ENCODE results near the gene ERCC6L2.

The ERCC6L2 gene

DNA sequence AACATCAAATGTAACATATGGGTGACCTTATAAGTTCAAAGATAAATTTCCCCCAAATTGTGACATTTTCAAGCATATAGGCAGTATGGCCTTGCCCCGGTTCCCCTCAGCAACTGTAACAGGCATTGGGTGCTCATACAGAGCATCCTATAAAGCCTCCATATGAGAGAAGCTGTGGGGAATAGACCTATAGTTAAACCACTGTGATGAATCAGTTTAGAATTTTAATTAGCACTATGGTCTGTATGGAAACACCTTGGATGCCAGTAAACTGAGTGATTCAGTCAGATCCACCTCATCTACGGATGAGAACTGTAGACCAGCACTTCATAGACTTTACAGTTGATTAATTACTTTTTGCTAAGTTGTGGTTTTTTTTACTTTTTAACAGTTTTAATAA lies 79.4 kb downstream of the ERCC6L2 start (continued):
- TF ChIP-seq, protein P1, sequence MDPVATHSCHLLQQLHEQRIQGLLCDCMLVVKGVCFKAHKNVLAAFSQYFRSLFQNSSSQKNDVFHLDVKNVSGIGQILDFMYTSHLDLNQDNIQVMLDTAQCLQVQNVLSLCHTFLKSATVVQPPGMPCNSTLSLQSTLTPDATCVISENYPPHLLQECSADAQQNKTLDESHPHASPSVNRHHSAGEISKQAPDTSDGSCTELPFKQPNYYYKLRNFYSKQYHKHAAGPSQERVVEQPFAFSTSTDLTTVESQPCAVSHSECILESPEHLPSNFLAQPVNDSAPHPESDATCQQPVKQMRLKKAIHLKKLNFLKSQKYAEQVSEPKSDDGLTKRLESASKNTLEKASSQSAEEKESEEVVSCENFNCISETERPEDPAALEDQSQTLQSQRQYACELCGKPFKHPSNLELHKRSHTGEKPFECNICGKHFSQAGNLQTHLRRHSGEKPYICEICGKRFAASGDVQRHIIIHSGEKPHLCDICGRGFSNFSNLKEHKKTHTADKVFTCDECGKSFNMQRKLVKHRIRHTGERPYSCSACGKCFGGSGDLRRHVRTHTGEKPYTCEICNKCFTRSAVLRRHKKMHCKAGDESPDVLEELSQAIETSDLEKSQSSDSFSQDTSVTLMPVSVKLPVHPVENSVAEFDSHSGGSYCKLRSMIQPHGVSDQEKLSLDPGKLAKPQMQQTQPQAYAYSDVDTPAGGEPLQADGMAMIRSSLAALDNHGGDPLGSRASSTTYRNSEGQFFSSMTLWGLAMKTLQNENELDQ (tag by site-specific recombination; IDR thresholded peaks at IDR 0.05; ENCODE audit: low read depth) = no peak
- TF ChIP-seq, protein P2, sequence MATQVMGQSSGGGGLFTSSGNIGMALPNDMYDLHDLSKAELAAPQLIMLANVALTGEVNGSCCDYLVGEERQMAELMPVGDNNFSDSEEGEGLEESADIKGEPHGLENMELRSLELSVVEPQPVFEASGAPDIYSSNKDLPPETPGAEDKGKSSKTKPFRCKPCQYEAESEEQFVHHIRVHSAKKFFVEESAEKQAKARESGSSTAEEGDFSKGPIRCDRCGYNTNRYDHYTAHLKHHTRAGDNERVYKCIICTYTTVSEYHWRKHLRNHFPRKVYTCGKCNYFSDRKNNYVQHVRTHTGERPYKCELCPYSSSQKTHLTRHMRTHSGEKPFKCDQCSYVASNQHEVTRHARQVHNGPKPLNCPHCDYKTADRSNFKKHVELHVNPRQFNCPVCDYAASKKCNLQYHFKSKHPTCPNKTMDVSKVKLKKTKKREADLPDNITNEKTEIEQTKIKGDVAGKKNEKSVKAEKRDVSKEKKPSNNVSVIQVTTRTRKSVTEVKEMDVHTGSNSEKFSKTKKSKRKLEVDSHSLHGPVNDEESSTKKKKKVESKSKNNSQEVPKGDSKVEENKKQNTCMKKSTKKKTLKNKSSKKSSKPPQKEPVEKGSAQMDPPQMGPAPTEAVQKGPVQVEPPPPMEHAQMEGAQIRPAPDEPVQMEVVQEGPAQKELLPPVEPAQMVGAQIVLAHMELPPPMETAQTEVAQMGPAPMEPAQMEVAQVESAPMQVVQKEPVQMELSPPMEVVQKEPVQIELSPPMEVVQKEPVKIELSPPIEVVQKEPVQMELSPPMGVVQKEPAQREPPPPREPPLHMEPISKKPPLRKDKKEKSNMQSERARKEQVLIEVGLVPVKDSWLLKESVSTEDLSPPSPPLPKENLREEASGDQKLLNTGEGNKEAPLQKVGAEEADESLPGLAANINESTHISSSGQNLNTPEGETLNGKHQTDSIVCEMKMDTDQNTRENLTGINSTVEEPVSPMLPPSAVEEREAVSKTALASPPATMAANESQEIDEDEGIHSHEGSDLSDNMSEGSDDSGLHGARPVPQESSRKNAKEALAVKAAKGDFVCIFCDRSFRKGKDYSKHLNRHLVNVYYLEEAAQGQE (tag by site-specific recombination; IDR thresholded peaks at IDR 0.05) = no peak
- TF ChIP-seq ZNF621 (tag by site-specific recombination; IDR thresholded peaks at IDR 0.05) = no peak

GRCh38 chr9:95962936-95963335 lies 87.4 kb downstream of the ERCC6L2 start:
- Histone ChIP-seq H3K36me3 (ENCODE audit: control insufficient read depth in 2 of 2, insufficient read depth in 1 of 2, low read length in 2 of 2) (peaks cover 7 to 8% of the 10 kb centered on the region in 2 experiments), H3K27ac (ENCODE audit: extremely low read depth, low read depth, low read length) (no peak overlapping the region), H3K4me3 (ENCODE audit: low read depth, low read length) (no peak overlapping the region), H3K9me3 (ENCODE audit: control insufficient read depth, insufficient read depth, low read depth, low read length) (no peaks in the 10 kb centered on the region), H3K4me1 (ENCODE audit: control insufficient read depth, insufficient read depth, low read length) (no peaks in the 10 kb centered on the region)
- TF ChIP-seq ZNF529 (tag by site-specific recombination; IDR thresholded peaks at IDR 0.05; ENCODE audit: insufficient replicate concordance) (no peak), ZNF549 (tag by site-specific recombination; IDR thresholded peaks at IDR 0.05) (no peak), ZIC2 (tag by site-specific recombination; IDR thresholded peaks at IDR 0.05) (no peak), ZFP3 (tag by site-specific recombination; IDR thresholded peaks at IDR 0.05; ENCODE audit: low read depth) (no peak)
- CTCF ChIA-PET = interaction anchor here (0.6 to 1.2 kb wide), 2 partner anchors 31 to 236 kb away, joined by 3 to 4 read pairs; no protein-coding TSS in a partner anchor
- POLR2A ChIA-PET = no interaction called here

GRCh38 chr9:95963659-95964058 lies 88.2 kb downstream of the ERCC6L2 start:
- CTCF ChIA-PET = interaction anchor here (0.5 kb wide), 1 partner anchor 90 kb away, joined by 3 read pairs; no protein-coding TSS in a partner anchor
- POLR2A ChIA-PET = no interaction called here
- Histone ChIP-seq H3K27ac (ENCODE audit: extremely low read depth, low read depth, low read length) (no peak overlapping the region), H3K4me3 (ENCODE audit: low read depth, low read length) (no peak overlapping the region), H3K4me1 (ENCODE audit: control insufficient read depth, insufficient read depth, low read length) (no peaks in the 10 kb centered on the region), H3K36me3 (ENCODE audit: control insufficient read depth in 2 of 2, insufficient read depth in 1 of 2, low read length in 2 of 2) (peaks cover 7 to 8% of the 10 kb centered on the region in 2 experiments), H3K9me3 (ENCODE audit: control insufficient read depth, insufficient read depth, low read depth, low read length) (no peaks in the 10 kb centered on the region)
- TF ChIP-seq HOXA7 (CRISPR knock-in tag; IDR thresholded peaks at IDR 0.05; ENCODE audit: borderline replicate concordance) (no peak), ZNF19 (tag by site-specific recombination; IDR thresholded peaks at IDR 0.05; ENCODE audit: low read depth) (no peak), ZNF423 (tag by site-specific recombination; IDR thresholded peaks at IDR 0.05) (no peak), ZBTB7A (tag by site-specific recombination; IDR thresholded peaks at IDR 0.05; ENCODE audit: low read depth) (no peak), ZNF488 (tag by site-specific recombination; IDR thresholded peaks at IDR 0.05) (no peak), TCF7L2 (IDR thresholded peaks at IDR 0.05; ENCODE audit: borderline replicate concordance, low read depth, low read length) (no peak), ZNF426 (tag by site-specific recombination; IDR thresholded peaks at IDR 0.05) (no peak), ZNF830 (tag by site-specific recombination; IDR thresholded peaks at IDR 0.05; ENCODE audit: low read depth) (no peak), ZNF133 (tag by site-specific recombination; IDR thresholded peaks at IDR 0.05) (no peak), ZBTB17 (tag by site-specific recombination; IDR thresholded peaks at IDR 0.05) (no peak), ZNF175 (tag by site-specific recombination; IDR thresholded peaks at IDR 0.05) (no peak), ZNF16 (tag by site-specific recombination; IDR thresholded peaks at IDR 0.05; ENCODE audit: low read depth) (no peak), ZXDB (tag by site-specific recombination; IDR thresholded peaks at IDR 0.05) (no peak), ZNF843 (tag by site-specific recombination; IDR thresholded peaks at IDR 0.05) (no peak)
- TF ChIP-seq, protein P3, sequence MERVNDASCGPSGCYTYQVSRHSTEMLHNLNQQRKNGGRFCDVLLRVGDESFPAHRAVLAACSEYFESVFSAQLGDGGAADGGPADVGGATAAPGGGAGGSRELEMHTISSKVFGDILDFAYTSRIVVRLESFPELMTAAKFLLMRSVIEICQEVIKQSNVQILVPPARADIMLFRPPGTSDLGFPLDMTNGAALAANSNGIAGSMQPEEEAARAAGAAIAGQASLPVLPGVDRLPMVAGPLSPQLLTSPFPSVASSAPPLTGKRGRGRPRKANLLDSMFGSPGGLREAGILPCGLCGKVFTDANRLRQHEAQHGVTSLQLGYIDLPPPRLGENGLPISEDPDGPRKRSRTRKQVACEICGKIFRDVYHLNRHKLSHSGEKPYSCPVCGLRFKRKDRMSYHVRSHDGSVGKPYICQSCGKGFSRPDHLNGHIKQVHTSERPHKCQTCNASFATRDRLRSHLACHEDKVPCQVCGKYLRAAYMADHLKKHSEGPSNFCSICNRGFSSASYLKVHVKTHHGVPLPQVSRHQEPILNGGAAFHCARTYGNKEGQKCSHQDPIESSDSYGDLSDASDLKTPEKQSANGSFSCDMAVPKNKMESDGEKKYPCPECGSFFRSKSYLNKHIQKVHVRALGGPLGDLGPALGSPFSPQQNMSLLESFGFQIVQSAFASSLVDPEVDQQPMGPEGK (tag by site-specific recombination; IDR thresholded peaks at IDR 0.05) = no peak
- TF ChIP-seq, protein P4, sequence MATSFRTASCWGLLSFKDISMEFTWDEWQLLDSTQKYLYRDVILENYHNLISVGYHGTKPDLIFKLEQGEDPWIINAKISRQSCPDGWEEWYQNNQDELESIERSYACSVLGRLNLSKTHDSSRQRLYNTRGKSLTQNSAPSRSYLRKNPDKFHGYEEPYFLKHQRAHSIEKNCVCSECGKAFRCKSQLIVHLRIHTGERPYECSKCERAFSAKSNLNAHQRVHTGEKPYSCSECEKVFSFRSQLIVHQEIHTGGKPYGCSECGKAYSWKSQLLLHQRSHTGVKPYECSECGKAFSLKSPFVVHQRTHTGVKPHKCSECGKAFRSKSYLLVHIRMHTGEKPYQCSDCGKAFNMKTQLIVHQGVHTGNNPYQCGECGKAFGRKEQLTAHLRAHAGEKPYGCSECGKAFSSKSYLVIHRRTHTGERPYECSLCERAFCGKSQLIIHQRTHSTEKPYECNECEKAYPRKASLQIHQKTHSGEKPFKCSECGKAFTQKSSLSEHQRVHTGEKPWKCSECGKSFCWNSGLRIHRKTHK (tag by site-specific recombination; IDR thresholded peaks at IDR 0.05) = no peak

Data from HEK293 (cell line).